ENCODE results near the gene EFHC2.

DNA sequence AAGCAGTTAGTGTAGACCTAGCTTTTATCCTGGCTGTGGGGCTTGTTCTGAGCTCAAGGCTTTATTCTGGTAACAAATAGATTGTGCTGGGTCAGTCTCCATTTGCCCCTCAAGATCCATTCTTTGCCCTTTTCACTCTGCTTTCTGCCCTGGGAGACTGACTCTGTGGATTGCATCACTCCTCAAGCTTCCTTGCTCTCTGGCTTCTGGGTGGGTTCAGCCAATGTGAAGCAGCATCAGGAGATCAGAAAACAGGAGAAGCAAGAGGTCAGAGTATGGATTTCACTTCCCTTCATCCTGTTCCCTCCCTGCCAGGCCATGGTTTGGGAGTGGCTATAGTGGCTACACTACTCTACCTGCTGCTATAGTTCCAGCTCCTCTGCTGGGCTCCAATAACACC is 186.2 kb downstream of the EFHC2 start:
- TF ChIP-seq, protein P1, sequence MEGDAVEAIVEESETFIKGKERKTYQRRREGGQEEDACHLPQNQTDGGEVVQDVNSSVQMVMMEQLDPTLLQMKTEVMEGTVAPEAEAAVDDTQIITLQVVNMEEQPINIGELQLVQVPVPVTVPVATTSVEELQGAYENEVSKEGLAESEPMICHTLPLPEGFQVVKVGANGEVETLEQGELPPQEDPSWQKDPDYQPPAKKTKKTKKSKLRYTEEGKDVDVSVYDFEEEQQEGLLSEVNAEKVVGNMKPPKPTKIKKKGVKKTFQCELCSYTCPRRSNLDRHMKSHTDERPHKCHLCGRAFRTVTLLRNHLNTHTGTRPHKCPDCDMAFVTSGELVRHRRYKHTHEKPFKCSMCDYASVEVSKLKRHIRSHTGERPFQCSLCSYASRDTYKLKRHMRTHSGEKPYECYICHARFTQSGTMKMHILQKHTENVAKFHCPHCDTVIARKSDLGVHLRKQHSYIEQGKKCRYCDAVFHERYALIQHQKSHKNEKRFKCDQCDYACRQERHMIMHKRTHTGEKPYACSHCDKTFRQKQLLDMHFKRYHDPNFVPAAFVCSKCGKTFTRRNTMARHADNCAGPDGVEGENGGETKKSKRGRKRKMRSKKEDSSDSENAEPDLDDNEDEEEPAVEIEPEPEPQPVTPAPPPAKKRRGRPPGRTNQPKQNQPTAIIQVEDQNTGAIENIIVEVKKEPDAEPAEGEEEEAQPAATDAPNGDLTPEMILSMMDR (IDR thresholded peaks at IDR 0.05), result no peak
- no peak for TF ChIP-seq POLR2A (IDR thresholded peaks at IDR 0.05)
